ENCODE measurements around the gene CLPTM1L.
"Not testable (repeated sequence)": the region's sequence is repeated elsewhere in the genome, so short reads cannot be mapped to it uniquely, and the experiment has no call there.

The CLPTM1L gene

GRCh38 chr5:1338506-1339070 is 6.3 kb downstream of the CLPTM1L start:
- DNase-seq = no peak

DNA sequence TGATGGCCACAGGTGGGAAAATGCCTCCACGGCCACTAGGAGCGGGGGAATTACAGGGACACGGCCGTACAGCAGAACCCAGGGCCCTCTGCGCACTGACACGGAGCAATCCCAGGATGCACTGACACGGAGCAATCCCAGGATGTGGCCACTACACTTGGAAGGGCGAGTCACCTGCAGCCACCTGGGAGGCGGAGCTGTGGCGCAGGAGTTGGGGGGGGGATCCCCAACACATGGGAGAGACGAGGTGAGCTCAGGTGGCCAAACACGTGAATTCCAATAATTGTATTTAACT is 6.8 kb downstream of the CLPTM1L start:
- DNase-seq = no peak

GRCh38 chr5:1337489-1338195 is 7.3 kb downstream of the CLPTM1L start:
- no peak for DNase-seq

GRCh38 chr5:1336749-1337488 is 8.0 kb downstream of the CLPTM1L start:
- no peak for DNase-seq

GRCh38 chr5:1336106-1336561 is 8.8 kb downstream of the CLPTM1L start:
- DNase-seq = no peak

DNA sequence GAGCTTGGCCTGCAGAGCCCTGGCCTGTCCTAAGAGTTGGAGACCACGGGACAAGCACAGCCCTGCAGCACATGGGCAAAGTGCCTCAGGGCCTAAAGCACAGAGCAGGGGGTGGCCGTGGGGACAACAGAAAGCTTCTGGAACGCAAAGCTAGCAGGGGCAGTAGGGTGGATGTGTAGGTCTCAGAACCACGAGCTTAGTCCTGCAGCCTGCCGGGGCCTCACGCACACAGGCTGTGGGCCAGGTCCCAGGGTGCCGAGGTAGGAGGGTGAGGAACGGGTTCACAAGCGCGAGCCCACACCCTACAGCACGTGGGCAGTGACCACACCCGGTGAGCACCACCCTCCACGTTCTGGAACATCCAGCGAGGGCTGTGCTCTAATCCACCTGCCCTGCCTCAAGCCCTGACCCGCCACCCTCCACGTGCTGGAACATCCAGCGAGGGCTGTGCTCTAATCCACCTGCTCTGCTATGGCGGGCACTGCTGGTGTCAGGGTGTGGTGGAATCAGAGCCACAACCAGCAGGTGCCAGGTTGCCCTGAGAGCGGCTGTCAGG is 9.3 kb downstream of the CLPTM1L start:
- no peak for DNase-seq

DNA sequence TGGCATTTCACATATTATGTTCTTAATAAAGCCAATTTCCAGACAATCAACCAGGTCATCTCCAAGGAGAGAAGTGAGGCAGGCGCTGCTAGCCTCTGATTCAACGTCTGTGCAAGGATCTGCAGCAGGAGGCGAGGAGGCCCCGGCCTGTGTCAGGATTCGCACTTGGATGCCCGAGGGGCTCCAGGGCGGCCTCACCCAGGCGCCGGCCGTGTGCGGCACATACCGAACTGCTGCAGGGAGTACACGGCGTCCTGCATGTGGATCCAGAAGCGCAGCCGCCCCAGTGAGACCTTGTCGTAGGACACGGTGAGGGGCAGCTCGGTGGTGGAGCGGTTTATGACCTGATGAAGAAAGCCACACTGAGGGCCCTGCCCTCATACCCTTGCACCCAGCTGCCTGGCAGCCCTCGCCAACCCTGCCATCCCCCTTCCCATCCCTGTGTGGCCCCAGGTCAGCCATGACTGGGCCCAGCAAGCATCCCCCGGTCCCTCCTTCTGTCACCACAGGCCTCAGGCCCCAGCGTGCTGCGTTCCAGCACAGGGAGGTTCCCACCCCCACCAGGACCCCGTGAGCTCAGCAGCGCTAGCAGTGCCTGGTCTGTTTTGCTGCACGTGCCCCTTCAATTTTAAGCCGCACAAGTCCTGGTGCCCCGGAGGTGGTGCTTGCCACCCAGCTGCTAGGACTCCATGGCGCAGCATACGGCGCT is 9.9 kb downstream of the CLPTM1L start:
- DNase-seq = no peak

DNA sequence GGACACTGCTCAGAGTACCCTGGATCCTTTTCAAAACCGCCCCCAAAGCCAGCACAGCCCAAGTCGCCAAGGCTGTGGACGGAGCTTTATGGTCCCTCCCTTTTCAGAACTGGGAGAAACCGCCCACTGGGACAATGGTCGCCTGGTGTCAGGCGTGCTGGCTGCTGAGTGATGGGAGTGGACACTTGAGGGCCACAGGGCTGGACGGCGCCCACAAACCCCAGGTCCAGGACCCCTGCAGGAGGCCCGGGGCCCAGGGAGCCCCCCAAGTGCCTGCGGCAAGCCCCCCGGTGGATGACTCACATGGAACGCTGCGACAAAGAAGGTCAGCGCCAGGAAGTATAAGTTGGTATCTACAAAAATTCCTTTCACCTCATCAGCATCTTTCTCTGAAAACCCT is 10.9 kb downstream of the CLPTM1L start:
- DNase-seq = no peak

GRCh38 chr5:1333286-1333685 is 11.6 kb downstream of the CLPTM1L start:
- DNase-seq = not testable (repeated sequence)

GRCh38 chr5:1332461-1333001 is 12.4 kb downstream of the CLPTM1L start:
- DNase-seq = no peak

DNA sequence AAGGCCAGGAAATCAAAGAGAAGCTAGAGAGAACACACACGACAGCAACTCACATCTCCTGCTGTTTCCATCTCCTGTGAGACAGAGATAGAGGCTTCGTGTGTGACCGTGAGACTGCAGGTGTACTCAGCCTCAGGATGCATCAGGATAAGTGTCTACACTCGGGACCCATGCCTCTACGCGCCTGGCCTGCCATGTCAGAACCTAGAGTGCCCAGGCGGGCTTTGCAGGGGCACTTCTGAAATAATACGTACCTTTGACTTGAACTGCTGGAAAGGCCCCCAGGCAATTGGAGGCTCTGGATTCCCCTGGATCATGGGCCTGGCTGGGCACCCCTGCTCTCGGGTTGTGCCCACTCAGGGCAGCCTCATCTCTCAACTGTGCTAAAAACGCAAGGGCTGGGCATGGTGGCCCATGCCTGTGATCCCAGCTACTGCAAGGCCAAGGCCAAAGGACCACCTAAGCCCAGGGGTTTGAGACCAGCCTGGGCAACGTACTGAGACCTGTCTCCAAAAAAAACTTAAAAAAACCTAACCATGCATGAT is 13.0 kb downstream of the CLPTM1L start:
- no peak for DNase-seq

- DNase-seq = no peak
Observed at GRCh38 chr5:1330847-1331831, 13.8 kb downstream of the CLPTM1L start.

DNA sequence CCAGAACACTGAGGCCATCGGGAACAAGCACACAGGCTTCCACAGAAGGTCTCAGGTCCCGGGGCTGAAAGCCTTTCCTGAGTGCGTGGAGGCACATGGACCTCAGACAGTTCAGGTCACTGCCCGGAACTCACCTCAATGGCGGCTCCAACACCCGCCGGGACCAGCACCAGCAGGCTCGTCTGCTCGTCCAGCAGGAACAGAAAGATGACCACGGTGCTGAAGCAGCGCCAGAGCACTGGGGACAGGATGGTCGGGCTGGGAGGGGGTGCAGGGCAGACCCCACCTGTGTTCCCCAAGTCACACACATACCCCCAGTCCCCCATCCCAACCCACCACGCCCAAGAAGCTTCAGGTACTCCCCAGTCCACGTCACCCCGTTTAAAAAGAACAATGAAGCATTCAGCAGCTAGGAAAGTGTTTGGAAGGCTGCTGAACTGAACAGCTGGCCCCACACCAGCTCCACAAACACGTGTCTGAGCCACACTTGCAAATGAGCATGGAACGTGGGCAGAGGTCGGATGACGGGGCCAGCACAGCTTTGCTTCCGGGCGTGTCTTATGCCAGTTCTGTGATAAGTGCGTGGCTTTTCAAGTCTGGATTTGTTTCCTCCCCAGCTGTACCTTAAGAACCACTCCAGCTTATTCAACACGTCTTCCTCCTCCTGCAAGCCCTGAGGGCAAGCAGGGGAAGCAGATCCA is 14.6 kb downstream of the CLPTM1L start:
- DNase-seq = no peak

GRCh38 chr5:1329111-1329579 is 15.8 kb downstream of the CLPTM1L start:
- no peak for DNase-seq

GRCh38 chr5:1328237-1329110 is 16.4 kb downstream of the CLPTM1L start:
- peak; percentile 62 for DNase-seq

- DNase-seq = peak; percentile 34
Observed at GRCh38 chr5:1326901-1327756, 17.8 kb downstream of the CLPTM1L start.

GRCh38 chr5:1326532-1326875 is 18.4 kb downstream of the CLPTM1L start:
- not testable (repeated sequence) for DNase-seq

DNA sequence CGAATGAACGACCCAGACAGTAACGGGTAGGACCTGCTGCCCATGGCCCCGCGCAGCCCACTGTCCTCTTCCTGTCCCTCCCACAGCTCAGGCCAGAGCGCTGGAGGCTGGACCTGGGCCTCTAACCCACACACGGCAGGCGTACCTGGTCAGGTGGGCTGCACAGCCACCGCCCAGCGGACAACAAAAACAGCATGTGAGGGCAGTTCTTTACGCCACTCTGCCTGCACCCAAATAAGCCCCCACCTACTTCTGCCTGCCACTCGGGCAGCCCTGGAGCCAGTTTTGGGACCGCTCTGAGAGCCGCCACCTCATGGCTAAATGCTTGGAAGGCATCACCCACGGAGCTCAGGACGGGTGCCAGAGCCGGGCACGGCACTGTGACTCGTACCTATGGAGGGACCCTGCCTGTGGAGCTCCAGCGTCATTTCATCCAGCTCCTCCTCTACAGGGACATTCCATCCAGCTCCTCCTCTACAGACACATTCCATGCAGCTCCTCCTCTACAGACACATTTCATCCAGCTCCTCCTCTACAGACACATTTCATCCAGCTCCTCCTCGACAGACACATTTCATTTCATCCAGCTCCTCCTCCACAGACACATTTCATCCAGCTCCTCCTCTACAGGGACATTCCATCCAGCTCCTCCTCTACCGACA is 18.9 kb downstream of the CLPTM1L start:
- no peak for DNase-seq

All from HCEC 1CT (cell line).